ENCODE measurements around the gene NR2C2.
"Not testable (repeated sequence)": the region's sequence is repeated elsewhere in the genome, so short reads cannot be mapped to it uniquely, and the experiment has no call there.

The NR2C2 gene

GRCh38 chr3:14959359-14959943 lies 12.1 kb downstream of the NR2C2 start:
- no peak for DNase-seq

GRCh38 chr3:14962762-14963161 lies 15.4 kb downstream of the NR2C2 start:
- DNase-seq, result no peak

GRCh38 chr3:14967285-14967684 lies 19.9 kb downstream of the NR2C2 start:
- DNase-seq, result no peak

- DNase-seq, result no peak
Measured at GRCh38 chr3:14969671-14970070, 22.3 kb downstream of the NR2C2 start.

- no peak for DNase-seq
Measured at GRCh38 chr3:14976317-14976716, 28.9 kb downstream of the NR2C2 start.

GRCh38 chr3:14980689-14981088 lies 33.3 kb downstream of the NR2C2 start:
- DNase-seq, result no peak

GRCh38 chr3:14984581-14985113 lies 37.3 kb downstream of the NR2C2 start:
- no peak for DNase-seq

GRCh38 chr3:14988988-14989394 lies 41.6 kb downstream of the NR2C2 start:
- no peak for DNase-seq

- no peak for DNase-seq
Measured at GRCh38 chr3:14989943-14990779, 42.8 kb downstream of the NR2C2 start.

GRCh38 chr3:14990780-14991148 lies 43.4 kb downstream of the NR2C2 start:
- DNase-seq, result no peak

GRCh38 chr3:14991151-14991742 lies 43.9 kb downstream of the NR2C2 start:
- no peak for DNase-seq

- no peak for DNase-seq
Measured at GRCh38 chr3:14991818-14992612, 44.6 kb downstream of the NR2C2 start.

- DNase-seq, result no peak
Measured at GRCh38 chr3:14997941-14998340, 50.6 kb downstream of the NR2C2 start.

GRCh38 chr3:14999182-14999581 lies 51.8 kb downstream of the NR2C2 start:
- DNase-seq, result not testable (repeated sequence)

GRCh38 chr3:15007681-15008141 lies 60.3 kb downstream of the NR2C2 start:
- no peak for DNase-seq

GRCh38 chr3:15009167-15009566 lies 61.8 kb downstream of the NR2C2 start:
- no peak for DNase-seq

GRCh38 chr3:15010664-15011063 lies 63.3 kb downstream of the NR2C2 start:
- DNase-seq, result no peak

- DNase-seq, result no peak
Measured at GRCh38 chr3:15011174-15011573, 63.8 kb downstream of the NR2C2 start.

- DNase-seq, result no peak
Measured at GRCh38 chr3:15014606-15015328, 67.4 kb downstream of the NR2C2 start.

GRCh38 chr3:15015456-15015855 lies 68.1 kb downstream of the NR2C2 start:
- no peak for DNase-seq

- no peak for DNase-seq
Measured at GRCh38 chr3:15017191-15017590, 69.8 kb downstream of the NR2C2 start.

- DNase-seq, result no peak
Measured at GRCh38 chr3:15023249-15023648, 75.9 kb downstream of the NR2C2 start.
